ENCODE results near the gene KCNH8.

DNA sequence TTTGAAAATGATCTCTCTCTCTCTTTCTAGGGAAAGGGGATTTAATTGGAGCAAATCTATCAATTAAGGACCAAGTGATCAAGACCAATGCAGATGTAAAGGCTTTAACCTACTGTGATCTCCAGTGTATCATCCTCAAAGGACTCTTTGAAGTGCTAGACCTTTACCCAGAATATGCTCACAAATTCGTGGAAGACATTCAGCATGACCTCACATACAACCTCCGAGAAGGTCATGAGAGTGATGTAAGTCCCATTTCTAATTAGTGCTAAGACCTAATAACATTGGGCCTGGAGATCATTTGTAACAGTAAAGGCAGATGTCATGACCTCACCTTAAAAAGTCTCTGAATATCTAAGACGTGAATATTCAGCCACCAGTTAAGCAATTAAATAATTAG, 308.4 kb downstream of the KCNH8 start:
- TF ChIP-seq, protein P1, sequence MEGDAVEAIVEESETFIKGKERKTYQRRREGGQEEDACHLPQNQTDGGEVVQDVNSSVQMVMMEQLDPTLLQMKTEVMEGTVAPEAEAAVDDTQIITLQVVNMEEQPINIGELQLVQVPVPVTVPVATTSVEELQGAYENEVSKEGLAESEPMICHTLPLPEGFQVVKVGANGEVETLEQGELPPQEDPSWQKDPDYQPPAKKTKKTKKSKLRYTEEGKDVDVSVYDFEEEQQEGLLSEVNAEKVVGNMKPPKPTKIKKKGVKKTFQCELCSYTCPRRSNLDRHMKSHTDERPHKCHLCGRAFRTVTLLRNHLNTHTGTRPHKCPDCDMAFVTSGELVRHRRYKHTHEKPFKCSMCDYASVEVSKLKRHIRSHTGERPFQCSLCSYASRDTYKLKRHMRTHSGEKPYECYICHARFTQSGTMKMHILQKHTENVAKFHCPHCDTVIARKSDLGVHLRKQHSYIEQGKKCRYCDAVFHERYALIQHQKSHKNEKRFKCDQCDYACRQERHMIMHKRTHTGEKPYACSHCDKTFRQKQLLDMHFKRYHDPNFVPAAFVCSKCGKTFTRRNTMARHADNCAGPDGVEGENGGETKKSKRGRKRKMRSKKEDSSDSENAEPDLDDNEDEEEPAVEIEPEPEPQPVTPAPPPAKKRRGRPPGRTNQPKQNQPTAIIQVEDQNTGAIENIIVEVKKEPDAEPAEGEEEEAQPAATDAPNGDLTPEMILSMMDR (conservative IDR thresholded peaks at IDR 0.05 in 1 of 2, IDR thresholded peaks at IDR 0.05 in 1 of 2; ENCODE audit: extremely low read depth in 1 of 2, insufficient read depth in 1 of 2, low read depth in 1 of 2, low read length in 2 of 2) = no peak
- TF ChIP-seq EZH2 (IDR thresholded peaks at IDR 0.05; ENCODE audit: borderline replicate concordance, low read length) = no peak

Data from mammary epithelial cell (primary cell).